Ramos (cell line): ENCODE measurements around the gene PDK2.

Experiments
- in situ Hi-C: fragments of 300-500 bp; cut with MboI; formaldehyde crosslinking; loops from one replicate; pipeline ENCODE4 v1.14.3; 2022; ENCODE audit warnings: low sequenced_read_pairs; ENCODE audit not compliant: unreplicated experiment

PDK2 gene

DNA sequence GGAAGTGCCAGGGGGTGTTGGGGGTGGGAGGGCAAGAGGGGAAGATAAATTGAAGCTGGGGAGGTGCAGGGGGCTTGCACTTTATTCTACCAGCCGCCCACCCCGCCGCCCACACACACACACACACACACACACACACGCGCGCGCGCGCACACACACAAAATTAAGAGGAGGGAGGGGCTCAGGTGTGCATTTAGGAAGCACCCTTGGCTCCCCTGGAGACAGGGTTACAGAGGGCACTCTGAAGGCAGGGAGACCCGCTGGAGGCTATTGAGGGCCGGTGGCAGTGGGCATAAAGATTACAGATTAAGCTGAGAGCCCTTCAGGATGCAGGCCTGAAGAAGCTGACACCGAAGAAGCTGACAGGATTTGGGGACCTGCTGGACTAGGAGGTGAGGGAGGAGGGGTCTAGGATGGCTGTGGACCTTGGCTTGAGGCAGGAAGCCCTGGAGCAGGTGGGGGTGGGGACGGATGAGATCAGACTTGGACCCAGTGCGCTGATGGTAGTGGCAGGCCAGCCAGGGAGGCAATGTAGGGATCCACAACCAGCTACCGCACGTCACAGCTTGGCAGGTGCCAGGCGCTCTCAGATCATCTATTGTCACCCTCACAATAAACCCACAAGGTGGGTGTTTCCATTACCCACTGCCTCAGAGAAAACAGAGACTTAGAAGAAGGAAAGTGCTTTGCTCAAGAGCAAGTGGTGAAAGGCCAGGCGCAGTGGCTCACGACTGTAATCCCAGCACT is 35.6 kb downstream of the PDK2 start:
- in situ Hi-C loops: no loop called here

DNA sequence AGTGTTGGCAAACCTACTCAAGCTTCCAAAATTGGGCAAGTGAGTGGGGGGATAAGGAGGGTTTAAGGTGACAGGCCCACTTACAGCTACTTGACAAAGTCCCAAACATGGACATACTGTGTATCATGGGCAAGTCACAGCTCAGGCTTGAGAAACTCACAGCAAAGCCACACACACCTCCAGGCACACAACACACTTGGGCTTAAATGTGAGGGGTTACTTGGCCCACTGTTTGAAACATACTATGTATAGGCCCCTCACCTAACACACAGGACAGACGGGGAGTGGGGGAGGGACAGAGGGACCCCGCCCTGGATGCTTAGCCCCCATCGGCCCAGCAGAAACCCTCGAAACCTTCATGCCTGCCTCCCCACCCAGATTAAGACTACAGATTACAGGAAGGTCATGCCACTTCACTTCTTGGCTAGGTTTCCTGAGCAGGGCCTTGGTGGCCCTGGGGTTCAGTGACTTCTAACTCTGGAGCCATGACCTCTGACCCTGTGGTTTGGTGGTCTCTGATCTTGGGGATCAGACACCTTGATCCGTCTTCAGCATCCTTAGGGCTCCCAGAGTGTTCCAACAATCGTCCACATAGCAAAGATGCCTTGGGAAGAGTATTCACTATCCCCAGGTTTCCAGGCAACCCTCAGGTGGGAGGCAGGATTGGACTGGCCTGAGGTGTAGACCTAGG is 37.1 kb downstream of the PDK2 start:
- in situ Hi-C loops: no loop called here

DNA sequence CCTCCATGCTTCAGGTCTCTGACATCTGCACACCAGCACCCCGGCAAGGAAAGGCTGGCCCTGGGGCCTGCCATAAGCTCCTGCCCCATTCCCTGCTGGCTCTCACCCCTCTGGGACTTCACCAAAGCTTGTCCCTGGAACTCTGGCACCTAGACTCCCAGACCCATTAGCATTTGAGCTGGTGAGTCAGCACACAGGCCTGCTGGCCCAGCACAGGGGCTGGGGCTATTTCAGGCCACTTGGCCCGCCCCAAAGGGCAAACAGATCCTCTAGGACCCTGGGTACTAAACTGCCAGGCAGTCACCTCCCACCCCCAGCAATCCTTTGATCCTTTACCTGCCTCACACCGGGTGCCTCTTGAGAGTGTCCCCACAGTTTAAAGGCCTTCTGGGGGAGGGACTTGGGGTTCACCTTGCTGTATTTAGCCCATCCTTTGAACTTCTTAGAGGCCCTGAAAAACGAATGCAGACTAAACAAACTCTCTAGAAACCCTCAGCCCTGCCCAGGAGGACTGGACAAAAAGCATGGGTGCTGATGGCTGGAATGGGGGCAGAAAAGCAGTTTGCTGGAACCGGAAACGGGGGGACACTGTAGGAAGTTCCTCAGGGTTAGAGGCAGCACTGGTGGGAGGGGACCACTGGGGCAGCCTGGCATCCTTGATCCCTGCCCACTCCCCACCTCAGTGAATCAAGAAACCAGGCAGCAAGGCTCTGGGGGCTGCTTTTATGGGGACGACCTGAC is 38.0 kb downstream of the PDK2 start:
- in situ Hi-C loops: no loop called here

DNA sequence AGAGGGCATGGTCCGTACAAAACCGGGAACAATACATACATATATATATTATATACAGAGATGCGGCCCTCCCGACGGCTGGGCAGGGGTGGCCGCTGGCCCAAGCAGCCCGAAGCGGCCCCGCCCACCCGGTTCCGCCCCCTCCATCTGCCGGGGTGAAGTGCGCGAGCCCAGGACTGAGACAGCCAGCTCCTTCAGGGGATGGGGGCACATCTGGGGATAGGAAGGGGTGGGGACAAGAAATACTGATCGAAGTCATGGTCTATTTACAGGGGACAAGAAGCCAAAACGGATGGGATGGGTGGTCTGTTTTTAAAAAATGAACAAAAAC is 38.6 kb downstream of the PDK2 start:
- in situ Hi-C loops: no loop called here

DNA sequence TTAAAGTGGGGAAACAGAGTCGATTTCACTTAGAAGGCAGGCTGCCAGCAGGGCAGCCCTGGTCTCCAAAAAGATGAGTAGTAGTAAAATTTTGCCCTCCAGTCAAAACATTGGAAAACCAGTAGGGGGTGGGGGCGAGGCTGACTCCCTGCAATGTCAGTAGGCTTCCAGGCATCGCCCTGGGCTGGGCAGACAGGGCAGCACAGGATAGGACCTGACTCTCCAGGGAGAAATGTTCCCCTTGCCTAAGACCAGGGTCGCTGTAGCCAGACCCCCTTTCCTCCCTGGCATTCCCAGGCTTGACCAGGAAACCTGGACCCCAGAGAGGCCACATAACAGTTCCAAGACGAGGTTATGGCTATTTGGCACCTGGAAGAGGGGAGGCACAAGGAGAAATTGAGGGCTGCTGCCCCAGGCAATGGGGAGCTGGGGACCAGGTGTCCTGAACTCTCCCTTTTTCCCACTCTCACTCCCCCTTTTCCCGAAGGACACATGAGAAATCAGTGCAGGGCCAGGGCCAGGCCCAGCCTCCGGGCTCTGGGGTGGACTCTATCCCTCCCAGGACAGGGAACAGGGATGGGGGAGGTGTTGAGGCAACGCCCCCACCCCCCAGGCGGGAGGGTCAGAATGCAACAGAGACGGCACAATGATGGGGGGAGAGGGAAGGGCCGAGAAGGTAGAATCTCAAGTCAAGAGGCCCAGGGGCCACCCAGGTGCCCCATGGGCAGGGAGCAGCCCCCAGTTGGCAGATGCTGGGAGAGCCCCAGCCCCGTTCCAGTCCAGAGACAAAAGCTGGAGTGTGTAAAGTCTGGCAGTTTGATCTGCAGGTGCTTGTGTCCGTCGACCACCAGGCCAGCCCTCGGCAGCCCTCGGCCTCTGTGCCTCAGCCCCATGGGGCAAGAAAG is 39.3 kb downstream of the PDK2 start:
- in situ Hi-C loops: no loop called here

DNA sequence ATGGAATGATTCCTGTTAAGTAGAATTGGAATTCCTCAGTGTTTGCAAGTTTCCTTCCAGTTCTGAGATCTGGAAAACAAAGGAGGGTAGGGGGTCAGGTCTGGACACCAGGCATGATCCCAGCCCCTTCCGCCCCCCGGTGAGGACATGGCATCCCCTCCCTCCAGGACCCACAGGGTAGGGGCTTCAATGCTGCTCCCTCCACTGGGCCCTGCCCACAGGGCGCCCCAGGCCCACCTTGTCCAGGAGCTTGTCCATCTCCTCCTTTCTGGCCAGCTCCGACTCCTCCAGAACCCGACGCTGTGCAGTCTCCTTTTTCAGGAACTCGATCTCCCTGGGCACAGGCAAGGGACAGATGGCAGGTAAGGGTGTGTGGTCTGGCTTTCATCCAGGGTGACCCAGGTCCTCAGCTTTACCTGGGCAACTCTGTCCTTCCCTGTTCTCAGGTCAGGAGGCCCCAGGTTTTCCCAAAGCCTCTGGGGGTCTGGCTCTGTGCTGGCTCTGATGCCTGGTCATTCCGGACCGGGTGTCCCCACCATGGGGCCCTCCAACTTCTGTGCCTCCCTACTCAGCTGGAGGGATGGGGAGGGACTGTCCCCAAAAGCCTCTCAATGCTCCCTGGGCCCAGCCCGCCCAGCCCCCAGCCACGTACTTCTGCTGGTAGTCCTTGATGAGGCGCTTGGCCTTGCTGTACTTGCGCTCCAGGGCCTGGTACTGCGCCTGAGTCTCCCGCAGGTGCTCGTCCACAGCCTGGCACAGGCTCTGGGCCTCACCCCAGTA is 40.4 kb downstream of the PDK2 start:
- in situ Hi-C loops: no loop called here

DNA sequence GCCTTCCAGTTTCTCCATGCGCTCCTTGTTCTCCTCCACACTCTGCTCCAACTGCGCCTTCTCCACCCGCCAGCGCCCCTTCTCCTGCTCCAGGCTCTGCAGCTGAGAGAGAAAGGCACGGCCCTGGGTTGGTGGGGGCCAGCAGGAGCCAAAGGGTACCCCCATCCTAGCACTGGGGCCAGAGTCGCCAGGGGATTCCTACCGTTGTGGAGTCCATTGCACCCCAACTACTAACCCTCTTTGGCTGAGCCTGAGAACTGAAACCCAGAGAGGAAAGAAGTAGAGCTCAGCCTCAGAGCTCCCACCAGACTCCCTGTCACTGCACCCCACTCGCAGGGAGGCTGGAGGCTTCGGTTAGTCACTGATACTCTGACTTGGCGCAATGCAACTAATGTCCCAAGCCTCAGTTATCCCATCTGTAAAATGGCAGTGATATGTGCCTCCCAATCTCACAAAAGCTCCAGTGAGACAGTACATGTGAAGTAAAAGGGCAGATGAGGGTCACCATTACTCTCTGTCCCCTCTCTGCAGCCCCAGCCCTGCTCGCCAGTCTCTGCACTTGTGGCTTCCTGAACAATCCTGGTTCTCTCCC is 41.0 kb downstream of the PDK2 start:
- in situ Hi-C loops: no loop called here

DNA sequence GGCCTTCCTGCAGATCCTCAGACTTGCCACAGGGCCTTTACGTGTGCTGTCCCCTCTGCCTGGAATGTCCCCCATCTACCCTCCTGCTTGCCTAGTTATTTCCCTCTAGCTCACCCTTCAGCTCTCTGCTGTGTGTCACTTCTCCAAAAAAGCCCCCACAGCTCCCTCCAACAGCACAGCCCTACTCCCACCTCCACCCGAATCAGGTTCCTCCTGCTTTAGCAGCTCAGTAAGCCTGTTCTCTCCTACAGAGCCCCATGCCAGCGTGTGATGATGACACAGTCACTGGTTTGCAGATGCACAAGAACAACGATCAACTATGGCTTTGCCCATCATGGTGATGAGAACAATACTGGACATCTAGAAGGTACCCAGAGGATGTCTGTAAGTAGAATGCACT is 41.9 kb downstream of the PDK2 start:
- in situ Hi-C loops: no loop called here

DNA sequence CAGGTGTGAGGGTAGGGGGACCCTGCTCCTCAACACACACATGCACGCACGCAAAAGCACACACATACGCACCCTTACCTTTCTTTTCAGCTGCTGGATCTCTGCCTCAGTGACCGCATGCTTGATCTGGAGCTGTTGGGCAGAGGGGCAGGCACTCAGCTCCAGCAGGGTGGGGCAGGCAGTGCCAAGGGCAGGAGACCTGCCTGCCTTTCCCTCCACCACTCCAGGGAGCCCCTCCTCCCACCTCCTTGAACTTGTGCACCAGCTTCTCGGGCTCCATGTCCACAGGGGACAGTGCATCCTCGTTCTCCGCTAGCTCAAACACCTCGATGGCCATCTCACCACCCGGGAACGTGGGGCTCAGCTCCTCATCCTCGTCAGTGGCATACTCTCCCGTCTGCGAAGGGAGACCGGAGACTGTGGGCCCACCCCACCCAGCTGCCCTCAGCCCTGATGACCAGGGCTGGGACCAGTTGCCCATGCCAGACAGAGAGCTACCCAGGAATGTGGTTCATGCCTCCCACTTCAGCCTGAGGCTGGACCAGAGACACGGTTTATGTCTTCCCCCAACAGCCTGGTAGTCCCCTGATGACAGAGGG is 44.1 kb downstream of the PDK2 start:
- in situ Hi-C loops: no loop called here

DNA sequence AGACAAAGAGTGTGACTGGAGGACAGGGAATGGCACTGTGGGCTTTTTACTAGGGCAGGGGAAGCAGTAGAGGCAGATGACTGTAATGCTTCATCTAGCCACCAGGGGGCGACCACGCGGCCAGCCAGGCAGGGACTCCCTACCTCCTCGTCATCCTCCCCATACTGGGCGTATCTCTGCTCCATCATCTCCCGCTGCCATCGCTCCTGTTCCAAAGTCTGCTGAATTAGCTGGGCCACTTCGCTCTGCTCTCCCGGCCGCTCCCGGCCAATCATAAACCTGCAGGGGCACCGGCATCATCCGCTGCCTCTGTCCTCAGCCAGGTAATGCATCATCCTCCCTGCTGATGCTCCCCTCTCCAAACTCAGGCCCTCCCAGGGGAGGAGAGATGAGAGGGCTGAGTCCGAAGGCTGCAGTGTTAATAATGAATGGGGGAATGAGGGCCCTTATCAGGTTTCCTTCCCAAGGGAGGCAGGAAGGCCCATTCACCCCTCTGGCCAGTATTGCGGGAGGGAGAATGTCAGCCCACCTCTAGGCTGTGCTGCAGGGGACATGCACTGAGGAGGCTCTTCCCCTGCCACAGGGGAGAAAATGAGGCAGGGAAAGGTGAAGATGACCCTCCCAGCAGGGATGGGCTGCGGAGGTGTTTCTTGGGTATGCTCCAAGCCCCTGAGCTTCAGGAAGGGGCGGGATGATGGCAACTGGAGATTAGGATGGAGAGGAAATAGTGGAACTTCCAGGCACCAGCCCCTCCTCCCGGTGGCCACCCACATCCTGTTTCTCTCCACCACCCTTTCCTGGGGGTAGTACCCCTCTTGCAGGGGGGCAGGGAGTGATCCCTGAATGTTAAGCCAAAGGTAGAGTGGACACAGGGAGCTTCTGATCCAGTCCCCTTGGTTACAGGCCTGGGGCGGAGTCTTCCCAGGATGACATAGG is 45.1 kb downstream of the PDK2 start:
- in situ Hi-C loops: no loop called here

DNA sequence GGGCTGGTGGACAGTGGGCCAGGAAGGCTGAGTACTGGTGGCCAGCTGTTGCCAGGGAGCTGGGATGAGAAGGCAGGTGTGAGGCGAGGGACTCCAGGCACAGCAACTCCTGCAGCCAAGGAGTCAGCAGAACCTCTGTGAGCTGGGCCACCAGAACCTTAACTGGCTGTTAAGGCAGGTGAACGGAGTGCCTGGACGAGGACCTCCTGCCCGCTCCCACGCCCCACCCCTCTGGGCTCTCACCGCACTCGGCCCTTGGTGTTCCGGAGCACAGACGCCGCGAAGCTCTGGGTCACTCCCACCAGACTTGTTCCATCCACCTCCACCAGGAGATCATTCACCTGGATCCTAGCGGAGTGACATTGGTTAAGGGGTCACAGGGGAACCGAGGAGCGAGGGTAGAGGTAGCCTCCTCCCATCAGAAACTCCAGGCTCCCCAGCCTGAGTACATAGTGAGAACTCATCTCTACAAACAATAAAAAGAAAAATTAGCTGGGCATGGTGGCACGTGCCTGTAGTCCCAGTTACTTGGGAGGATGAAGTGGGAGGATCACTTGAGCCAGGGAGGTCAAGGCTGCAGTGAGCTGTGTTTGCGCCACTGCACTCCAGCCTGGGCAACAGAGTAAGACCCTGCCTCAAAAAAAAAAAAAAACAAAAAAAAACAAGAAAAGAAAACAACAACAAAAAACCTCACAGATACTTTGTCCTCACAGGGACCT is 46.0 kb downstream of the PDK2 start:
- in situ Hi-C loops: no loop called here

DNA sequence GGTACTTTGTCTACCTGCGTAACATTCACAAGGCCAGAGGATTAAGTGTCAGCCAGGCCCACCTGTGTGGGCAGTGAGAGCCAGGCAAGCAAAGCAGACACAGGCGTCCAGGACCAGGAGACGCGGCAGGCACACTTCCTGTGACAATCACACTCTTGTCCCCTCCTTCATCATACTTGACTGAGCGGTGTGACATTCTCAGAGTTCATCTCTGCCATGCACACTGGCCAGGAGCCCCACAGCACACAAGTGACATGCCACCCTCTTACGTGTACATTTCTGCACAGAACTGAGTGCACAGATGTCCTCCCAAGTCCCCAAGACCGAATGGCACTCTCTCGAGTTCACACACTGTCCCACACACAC is 46.6 kb downstream of the PDK2 start:
- in situ Hi-C loops: no loop called here

DNA sequence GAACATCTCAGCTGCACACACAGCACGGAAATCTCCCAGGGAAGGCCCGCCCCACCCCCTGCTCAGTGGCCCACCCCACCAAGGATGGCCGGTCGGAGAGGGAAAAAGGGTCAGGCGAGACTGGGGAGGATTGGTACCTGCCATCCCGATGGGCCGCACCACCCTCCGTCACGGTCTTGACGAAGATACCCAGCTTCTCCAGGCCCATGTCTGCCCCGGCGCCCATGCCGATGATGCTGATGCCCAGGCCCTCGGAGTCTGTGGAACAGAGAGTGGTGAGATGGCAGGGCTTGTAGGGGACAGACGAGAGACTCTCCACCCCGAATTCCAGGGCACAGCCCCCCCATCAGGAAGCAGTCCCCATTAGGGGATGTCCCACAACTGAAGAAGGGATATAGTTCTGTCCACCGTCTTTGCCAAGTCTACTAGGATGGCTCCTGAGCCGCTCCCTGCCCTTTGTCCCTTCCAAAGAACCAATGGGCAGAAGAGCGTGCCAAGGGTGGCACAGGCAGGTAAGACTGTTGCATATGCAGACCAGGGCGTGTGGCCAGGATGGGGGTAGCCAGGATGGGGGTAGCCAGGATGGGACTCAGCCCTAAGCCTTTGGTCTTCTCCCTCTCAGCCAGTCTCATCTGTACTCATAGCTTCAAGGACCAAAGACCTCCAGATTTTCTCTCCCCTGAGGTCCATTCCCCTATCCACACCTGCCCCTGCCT is 48.5 kb downstream of the PDK2 start:
- in situ Hi-C loops: no loop called here

DNA sequence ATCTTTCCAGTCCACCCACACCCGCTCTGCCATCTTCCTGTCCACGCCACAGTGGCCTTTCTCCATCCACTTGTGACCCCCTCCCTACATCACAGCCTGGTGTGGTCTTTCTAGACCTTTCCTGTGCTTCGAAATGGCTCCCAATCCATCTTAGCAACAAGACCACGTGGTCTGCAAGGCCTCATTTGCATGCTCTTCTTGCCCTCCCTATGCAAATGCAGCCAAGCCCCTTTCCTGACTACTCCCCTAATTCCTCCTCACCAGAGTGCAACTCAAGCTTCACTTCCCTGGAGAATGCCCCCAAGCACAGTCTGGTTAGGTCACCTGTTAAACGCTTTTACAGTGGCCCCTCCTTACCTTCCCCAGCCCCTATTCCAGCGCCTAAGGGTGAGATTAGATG is 49.2 kb downstream of the PDK2 start:
- in situ Hi-C loops: no loop called here

DNA sequence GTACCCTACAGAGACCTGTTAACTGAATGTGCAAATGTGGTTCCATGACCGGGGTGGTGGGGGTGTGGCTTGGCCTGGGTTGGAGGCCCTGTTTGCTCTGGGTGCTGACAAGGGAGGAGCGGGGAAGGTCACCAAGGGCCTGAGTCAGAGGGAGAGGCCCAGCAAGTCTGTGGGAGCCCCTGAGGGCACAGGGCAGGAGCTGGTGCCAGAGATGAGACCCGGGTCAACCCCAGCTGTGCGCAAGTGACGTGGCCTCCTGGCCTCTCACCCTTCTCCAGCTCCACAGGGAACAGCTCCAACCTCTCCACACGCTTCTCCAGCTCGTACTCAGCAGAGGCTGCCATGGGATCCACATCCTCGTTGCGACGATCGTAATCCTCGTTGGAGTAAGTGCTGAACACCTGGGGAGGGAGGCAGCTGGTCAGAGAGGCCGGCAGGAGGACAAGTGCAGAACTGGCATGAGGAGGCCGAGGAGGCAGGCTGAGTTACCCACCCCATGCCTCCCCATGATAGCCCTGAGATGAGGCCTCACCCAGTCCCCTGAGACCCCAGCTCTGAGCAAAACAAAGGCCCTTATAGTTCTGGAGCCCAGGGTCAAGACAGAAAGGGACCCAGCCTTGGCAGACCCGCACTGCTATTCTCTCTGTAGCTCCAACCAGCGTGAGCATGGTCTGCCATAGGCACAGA is 49.8 kb downstream of the PDK2 start:
- in situ Hi-C loops: no loop called here

DNA sequence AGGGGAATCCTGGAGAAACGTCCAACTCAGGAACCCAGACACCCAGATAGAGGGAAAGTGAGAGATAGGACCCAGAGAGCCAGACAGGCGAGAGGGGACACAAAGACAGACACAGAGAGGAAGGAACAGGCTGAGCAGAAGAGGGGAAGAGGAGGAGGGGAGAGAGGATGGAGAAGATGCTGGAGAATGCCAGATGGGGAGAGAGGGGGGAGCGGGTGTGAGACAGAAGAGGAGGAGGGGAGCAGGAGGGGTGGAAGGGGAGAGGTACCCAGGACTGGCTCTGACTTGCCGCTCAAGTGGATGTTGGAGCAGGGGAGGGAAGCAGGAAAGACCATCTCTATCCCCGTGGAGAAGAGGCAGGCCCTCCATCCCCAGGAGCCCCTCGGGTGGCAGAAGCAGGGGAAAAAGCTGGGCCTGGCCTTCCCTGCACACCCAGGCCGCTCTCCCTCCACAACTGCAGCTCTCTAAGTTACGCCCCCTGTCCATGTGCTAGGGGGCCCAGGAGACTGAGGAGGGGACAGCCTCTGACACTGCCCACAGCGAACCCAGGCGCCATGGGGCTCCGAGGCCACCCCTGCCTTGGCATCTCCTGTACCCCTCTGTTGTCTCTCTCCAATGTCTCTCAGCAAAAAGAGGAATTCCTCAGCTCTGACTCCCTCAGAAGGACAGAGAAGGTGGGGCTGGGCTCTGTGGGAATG is 50.5 kb downstream of the PDK2 start:
- in situ Hi-C loops: no loop called here
